GM12892 (cell line): ENCODE results near the gene CATSPERE.

Source experiments
- POLR2A ChIP-seq: IDR thresholded peaks from 2 replicates; pipeline ENCODE4 v1.6.1; 2011; ENCODE audit warnings: low read depth, low read length, control low read depth
- POLR2AphosphoS5 ChIP-seq: IDR thresholded peaks from 2 replicates; pipeline ENCODE4 v1.6.1; 2011; ENCODE audit warnings: low read depth, low read length, control low read depth

DNA sequence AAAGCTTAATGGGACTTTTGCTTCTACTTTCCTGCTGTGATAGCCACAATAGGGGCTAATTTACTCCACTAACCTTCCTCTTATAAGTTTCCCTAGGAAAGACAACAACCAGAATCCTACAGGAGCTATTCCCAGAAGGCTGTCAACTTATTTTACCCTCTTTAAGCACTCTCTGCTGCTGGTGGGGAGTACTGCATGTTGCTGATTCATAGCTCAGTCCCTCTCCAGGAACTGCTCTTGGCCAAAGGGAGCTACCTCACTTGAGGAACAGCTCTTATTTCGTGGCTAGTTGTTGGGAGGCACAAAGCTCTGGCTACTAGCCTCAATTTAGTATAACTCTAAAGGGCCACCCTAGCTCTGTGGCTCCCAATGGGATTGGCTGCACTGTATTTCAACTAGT, 46.5 kb upstream of the CATSPERE start:
- TF ChIP-seq POLR2A (no peak), POLR2AphosphoS5 (no peak)
